GM12878 (cell line): Measurements from ENCODE around the gene COL15A1.

Source experiments
- CEBPB ChIP-seq, 2 experiments: fragments of 150-350 bp in 1 of 2; IDR thresholded peaks; 2 replicates each; pipeline ENCODE4 v1.6.1; 2012 to 2014; ENCODE audit warnings: low read depth in 2 of 2, low read length in 2 of 2, borderline replicate concordance in 1 of 2, inconsistent platforms in 1 of 2
- CREM ChIP-seq: IDR thresholded peaks from 2 replicates; pipeline ENCODE4 v1.6.1; 2014; ENCODE audit warnings: antibody characterized with exemption, low read depth
- EP300 ChIP-seq, 2 experiments: fragments of 150-350 bp in 1 of 2; IDR thresholded peaks; 2 replicates each; pipeline ENCODE4 v1.6.1; 2011 to 2012; ENCODE audit warnings: low read depth in 2 of 2, low read length in 2 of 2, borderline replicate concordance in 1 of 2, improper control_type of control experiment in 1 of 2, inconsistent platforms in 1 of 2; ENCODE audit not compliant: control insufficient read depth in 1 of 2
- MXI1 ChIP-seq: fragments of 150-350 bp; IDR thresholded peaks from 2 replicates; pipeline ENCODE4 v1.6.1; 2011; ENCODE audit warnings: low read depth, mild to moderate bottlenecking, inconsistent platforms, low read length, improper control_type of control experiment
- RB1 ChIP-seq: fragments of 450-650 bp; formaldehyde crosslinking; IDR thresholded peaks from 2 replicates; pipeline ENCODE4 v1.6.1; 2017; ENCODE audit warnings: mild to moderate bottlenecking, borderline replicate concordance
- SIN3A ChIP-seq: IDR thresholded peaks from 2 replicates; pipeline ENCODE4 v1.6.1; 2012; ENCODE audit warnings: low read depth, low read length, improper control_type of control experiment
- SMAD5 ChIP-seq: IDR thresholded peaks from 2 replicates; pipeline ENCODE4 v1.6.1; 2016; ENCODE audit warnings: antibody characterized with exemption, low read depth
- SMARCA5 ChIP-seq: fragments of 450-650 bp; IDR thresholded peaks from 2 replicates; pipeline ENCODE4 v1.6.1; 2017; ENCODE audit warnings: mild to moderate bottlenecking
- TF ChIP-seq, protein P1 (sequence below), 3 experiments: IDR thresholded peaks in 2 of 3; conservative IDR thresholded peaks in 1 of 3; 2 replicates each; pipeline ENCODE4 v1.5.1; 2011; ENCODE audit warnings: low read depth in 3 of 3, low read length in 3 of 3, mild to moderate bottlenecking in 3 of 3, control low read depth in 2 of 3, moderate library complexity in 2 of 3, inconsistent platforms in 1 of 3, mixed read lengths in 1 of 3; ENCODE audit not compliant: control insufficient read depth in 2 of 3, insufficient read depth in 1 of 3; ENCODE audit errors: extremely low read depth in 1 of 3

DNA sequence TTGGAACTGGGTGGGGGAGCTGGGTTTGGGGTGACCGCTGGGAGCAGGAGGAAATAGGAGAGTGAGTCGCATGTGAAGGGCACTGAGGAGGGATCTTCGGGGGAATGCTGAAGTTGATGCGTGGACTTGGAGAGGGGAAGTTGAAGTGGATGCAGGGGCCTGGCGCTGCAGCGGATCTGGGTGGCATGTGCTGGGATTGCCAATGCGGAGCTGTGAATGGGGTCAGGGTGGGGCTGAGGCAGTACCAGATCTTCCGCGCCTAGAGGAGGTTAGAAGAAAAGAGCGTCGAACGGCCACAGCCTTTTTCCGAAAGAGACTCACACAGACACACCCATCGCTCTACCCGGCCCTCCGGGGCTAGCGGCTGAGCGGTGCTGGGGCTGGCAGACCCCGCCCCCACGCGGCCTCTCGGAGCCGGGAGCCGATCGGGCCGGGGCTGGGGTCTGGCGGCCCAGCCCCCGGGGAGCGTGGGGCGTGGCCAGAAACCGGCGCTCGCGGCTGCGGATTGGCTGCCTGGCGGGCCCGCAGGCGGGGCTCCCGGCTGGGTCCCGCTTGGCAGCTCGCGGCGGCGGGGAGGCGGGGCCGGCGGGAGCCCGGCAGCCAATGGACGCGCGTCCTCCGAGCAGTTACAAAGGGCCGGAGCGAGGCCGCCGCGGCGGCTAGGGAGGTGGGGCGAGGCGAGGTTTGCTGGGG lies 160.9 kb downstream of the COL15A1 start, which contains the start of gene TGFBR1:
- TF ChIP-seq SMARCA5 (no peak), CREM (no peak), SIN3A (no peak), CEBPB (IDR thresholded peaks at IDR 0.05; ENCODE audit: borderline replicate concordance in 1 of 2, low read depth in 2 of 2, low read length in 2 of 2) (no peak), SMAD5 (no peak), MXI1 (no peak), RB1 (0 out of 2 replicates have a peak, but pooled peaks have one; percentile 76), EP300 (IDR thresholded peaks at IDR 0.05; ENCODE audit: borderline replicate concordance in 1 of 2, control insufficient read depth in 1 of 2, low read depth in 2 of 2, low read length in 2 of 2) (no peak)
- TF ChIP-seq, protein P1, sequence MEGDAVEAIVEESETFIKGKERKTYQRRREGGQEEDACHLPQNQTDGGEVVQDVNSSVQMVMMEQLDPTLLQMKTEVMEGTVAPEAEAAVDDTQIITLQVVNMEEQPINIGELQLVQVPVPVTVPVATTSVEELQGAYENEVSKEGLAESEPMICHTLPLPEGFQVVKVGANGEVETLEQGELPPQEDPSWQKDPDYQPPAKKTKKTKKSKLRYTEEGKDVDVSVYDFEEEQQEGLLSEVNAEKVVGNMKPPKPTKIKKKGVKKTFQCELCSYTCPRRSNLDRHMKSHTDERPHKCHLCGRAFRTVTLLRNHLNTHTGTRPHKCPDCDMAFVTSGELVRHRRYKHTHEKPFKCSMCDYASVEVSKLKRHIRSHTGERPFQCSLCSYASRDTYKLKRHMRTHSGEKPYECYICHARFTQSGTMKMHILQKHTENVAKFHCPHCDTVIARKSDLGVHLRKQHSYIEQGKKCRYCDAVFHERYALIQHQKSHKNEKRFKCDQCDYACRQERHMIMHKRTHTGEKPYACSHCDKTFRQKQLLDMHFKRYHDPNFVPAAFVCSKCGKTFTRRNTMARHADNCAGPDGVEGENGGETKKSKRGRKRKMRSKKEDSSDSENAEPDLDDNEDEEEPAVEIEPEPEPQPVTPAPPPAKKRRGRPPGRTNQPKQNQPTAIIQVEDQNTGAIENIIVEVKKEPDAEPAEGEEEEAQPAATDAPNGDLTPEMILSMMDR (IDR thresholded peaks at IDR 0.05 in 2 of 3, conservative IDR thresholded peaks at IDR 0.05 in 1 of 3; ENCODE audit: control insufficient read depth in 2 of 3, extremely low read depth in 1 of 3, insufficient read depth in 1 of 3, low read depth in 3 of 3, low read length in 3 of 3): peak in 1 of 3 experiments; percentile 21; a peak in 1 of 6 replicates
